Neuronal stem cell (in vitro differentiated cells): ENCODE data around the gene PHRF1.

ENCODE experiments used
- DNase-seq: peaks from one replicate; pipeline ENCODE4 v3.0.0-alpha.2; 2013; ENCODE audit warnings: low spot score
- H2AFZ ChIP-seq: one replicate; pipeline ENCODE4 v1.6.1; 2013; ENCODE audit warnings: mild to moderate bottlenecking, low read length, inconsistent platforms
- H2AK5ac ChIP-seq: 2 replicates; pipeline ENCODE4 v1.6.1; 2013; ENCODE audit warnings: low read depth, mild to moderate bottlenecking, inconsistent platforms, low read length, moderate library complexity, mixed read lengths
- H2BK120ac ChIP-seq: 2 replicates; pipeline ENCODE4 v1.6.1; 2013; ENCODE audit warnings: low read depth, mild to moderate bottlenecking, inconsistent platforms, low read length, moderate library complexity, mixed read lengths
- H2BK12ac ChIP-seq: one replicate; pipeline ENCODE4 v1.6.1; 2013; ENCODE audit warnings: low read length, inconsistent platforms
- H2BK15ac ChIP-seq: 2 replicates; pipeline ENCODE4 v1.6.1; 2013; ENCODE audit warnings: mild to moderate bottlenecking, low read length, inconsistent platforms, mixed read lengths
- H2BK5ac ChIP-seq: one replicate; pipeline ENCODE4 v1.6.1; 2013; ENCODE audit warnings: inconsistent platforms, mild to moderate bottlenecking, low read length, moderate library complexity
- H3K14ac ChIP-seq: one replicate; pipeline ENCODE4 v1.6.1; 2013; ENCODE audit warnings: low read length, inconsistent platforms
- H3K18ac ChIP-seq: 2 replicates; pipeline ENCODE4 v1.6.1; 2013; ENCODE audit warnings: low read length, inconsistent platforms
- H3K23ac ChIP-seq: 2 replicates; pipeline ENCODE4 v1.6.1; 2013; ENCODE audit warnings: low read depth, mild to moderate bottlenecking, mixed read lengths, low read length, inconsistent platforms; ENCODE audit not compliant: poor library complexity
- H3K27ac ChIP-seq: replicated peaks from 3 replicates; pipeline ENCODE4 v1.5.1; 2013; ENCODE audit warnings: low read length, inconsistent platforms
- H3K27me3 ChIP-seq, 3 experiments: 2 replicates each; pipeline ENCODE4 v1.6.1; 2013; ENCODE audit warnings: low read length in 3 of 3, mild to moderate bottlenecking in 2 of 3, inconsistent platforms in 1 of 3, low read depth in 1 of 3, mixed read lengths in 1 of 3, moderate library complexity in 1 of 3; ENCODE audit not compliant: control insufficient read depth in 3 of 3, insufficient read depth in 3 of 3
- H3K36me3 ChIP-seq, 2 donors: replicated peaks in 1 of 2; 2 replicates each; pipeline ENCODE4 v1.6.1; 2013; ENCODE audit warnings: low read length in 2 of 2; ENCODE audit not compliant: control insufficient read depth in 2 of 2, insufficient read depth in 2 of 2
- H3K4ac ChIP-seq: 2 replicates; pipeline ENCODE4 v1.6.1; 2013; ENCODE audit warnings: inconsistent platforms, mild to moderate bottlenecking, low read length, moderate library complexity
- H3K4me1 ChIP-seq, 2 donors: 1 replicate in 1 of 2; 2 replicates in 1 of 2; pipeline ENCODE4 v1.6.1; 2013; ENCODE audit warnings: low read length in 2 of 2, low read depth in 1 of 2; ENCODE audit not compliant: control insufficient read depth in 2 of 2, insufficient read depth in 1 of 2
- H3K4me2 ChIP-seq: one replicate; pipeline ENCODE4 v1.6.1; 2013; ENCODE audit warnings: mild to moderate bottlenecking, low read length, inconsistent platforms; ENCODE audit not compliant: insufficient read depth, poor library complexity, severe bottlenecking
- H3K4me3 ChIP-seq, 2 donors: 2 replicates each; pipeline ENCODE4 v1.5.1; 2013; ENCODE audit warnings: low read length in 2 of 2, mild to moderate bottlenecking in 2 of 2, inconsistent platforms in 1 of 2, moderate library complexity in 1 of 2
- H3K79me1 ChIP-seq: one replicate; pipeline ENCODE4 v1.6.1; 2013; ENCODE audit warnings: low read depth, mild to moderate bottlenecking, inconsistent platforms, low read length, moderate library complexity
- H3K9ac ChIP-seq: one replicate; pipeline ENCODE4 v1.6.1; 2013; ENCODE audit warnings: mild to moderate bottlenecking, low read depth, low read length, inconsistent platforms; ENCODE audit not compliant: poor library complexity
- H3K9me3 ChIP-seq, 2 donors: replicated peaks in 1 of 2; 2 replicates each; pipeline versions ENCODE3 to v1.6.1; 2013; ENCODE audit warnings: low read length in 2 of 2, mild to moderate bottlenecking in 2 of 2, inconsistent platforms in 1 of 2, low read depth in 1 of 2, mixed read lengths in 1 of 2, moderate library complexity in 1 of 2; ENCODE audit not compliant: control insufficient read depth in 2 of 2, insufficient read depth in 1 of 2
- H4K8ac ChIP-seq: one replicate; pipeline ENCODE4 v1.6.1; 2013; ENCODE audit warnings: low read depth, mild to moderate bottlenecking, inconsistent platforms, low read length, moderate library complexity
- H4K91ac ChIP-seq: one replicate; pipeline ENCODE4 v1.6.1; 2013; ENCODE audit warnings: low read length, low read depth, mild to moderate bottlenecking, inconsistent platforms; ENCODE audit not compliant: poor library complexity
- WGBS, 2 donors: extraction: QIAGEN DNeasy Blood & Tissue Kit; methylation state at CpG; one replicate each; pipeline ENCODE4 v1.1.7; 2013; ENCODE audit warnings: missing lambda C conversion rate in 2 of 2, mixed read lengths in 1 of 2; ENCODE audit not compliant: insufficient read length in 2 of 2, insufficient replicate concordance in 1 of 2; ENCODE audit errors: extremely low coverage in 2 of 2; 5-methylcytosine and 5-hydroxymethylcytosine counted together

PHRF1 gene

DNA sequence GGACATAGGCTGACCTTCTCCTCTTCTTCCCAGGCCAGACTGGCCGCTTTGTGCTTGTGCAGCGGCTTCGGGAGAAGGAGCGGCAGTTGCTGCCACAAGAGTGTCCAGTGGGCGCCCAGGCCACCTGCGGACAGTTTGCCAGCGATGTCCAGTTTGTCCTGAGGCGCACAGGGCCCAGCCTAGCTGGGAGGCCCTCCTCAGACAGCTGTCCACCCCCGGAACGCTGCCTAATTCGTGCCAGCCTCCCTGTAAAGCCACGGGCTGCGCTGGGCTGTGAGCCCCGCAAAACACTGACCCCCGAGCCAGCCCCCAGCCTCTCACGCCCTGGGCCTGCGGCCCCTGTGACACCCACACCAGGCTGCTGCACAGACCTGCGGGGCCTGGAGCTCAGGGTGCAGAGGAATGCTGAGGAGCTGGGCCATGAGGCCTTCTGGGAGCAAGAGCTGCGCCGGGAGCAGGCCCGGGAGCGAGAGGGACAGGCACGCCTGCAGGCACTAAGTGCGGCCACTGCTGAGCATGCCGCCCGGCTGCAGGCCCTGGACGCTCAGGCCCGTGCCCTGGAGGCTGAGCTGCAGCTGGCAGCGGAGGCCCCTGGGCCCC is 14.1 kb upstream of the PHRF1 start:
- Histone ChIP-seq H2AK5ac (peak overlapping the region; percentile 68), H2BK15ac (no peak overlapping the region), H3K18ac (no peak overlapping the region), H3K27me3 (peaks cover under 1 to 35% (median 12%) of the 10 kb centered on the region in 3 experiments), H3K9me3 (peaks cover 0 to under 1% of the 10 kb centered on the region in 2 donors), H2BK12ac (peak overlapping the region; percentile 10), H4K8ac (no peak overlapping the region), H2AFZ (no peak overlapping the region), H2BK120ac (no peak overlapping the region), H3K27ac (no peak overlapping the region), H4K91ac (no peak overlapping the region), H2BK5ac (no peak overlapping the region), H3K36me3 (peaks cover 4% of the 10 kb centered on the region in 2 donors), H3K4me2 (no peak overlapping the region), H3K23ac (peak overlapping the region; percentile 43), H3K4me1 (peaks cover 17 to 21% of the 10 kb centered on the region in 2 donors), H3K9ac (peak overlapping the region; percentile 84), H3K4me3 (peak overlapping the region in 1 of 2 donors; percentile 70), H3K79me1 (peaks cover 16% of the 10 kb centered on the region), H3K14ac (no peak overlapping the region), H3K4ac (no peak overlapping the region)
- DNase-seq: no peak
- no CpG with 5 or more reads among the region's 29 CpGs for WGBS, 2 donors

GRCh38 chr11:563066-563811 is 13.0 kb upstream of the PHRF1 start:
- Histone ChIP-seq H2BK12ac (peak overlapping the region; percentile 41), H3K27ac (no peak overlapping the region), H2BK15ac (no peak overlapping the region), H3K4ac (no peak overlapping the region), H3K36me3 (peaks cover 4 to 5% of the 10 kb centered on the region in 2 donors), H3K23ac (peak overlapping the region; percentile 73), H3K4me3 (no peak overlapping the region), H3K27me3 (peaks cover 0 to 24% (median under 1%) of the 10 kb centered on the region in 3 experiments), H3K9me3 (no peaks in the 10 kb centered on the region), H3K9ac (no peak overlapping the region), H4K8ac (peak overlapping the region; percentile 17), H3K4me1 (peaks cover 23 to 28% of the 10 kb centered on the region in 2 donors), H4K91ac (no peak overlapping the region), H2AFZ (no peak overlapping the region), H2BK120ac (no peak overlapping the region), H3K18ac (no peak overlapping the region), H2AK5ac (peak overlapping the region; percentile 21), H3K79me1 (peaks cover 19% of the 10 kb centered on the region), H3K14ac (no peak overlapping the region), H3K4me2 (no peak overlapping the region), H2BK5ac (peak overlapping the region; percentile 66)
- no CpG with 5 or more reads among the region's 18 CpGs for WGBS, 2 donors
- no peak for DNase-seq

DNA sequence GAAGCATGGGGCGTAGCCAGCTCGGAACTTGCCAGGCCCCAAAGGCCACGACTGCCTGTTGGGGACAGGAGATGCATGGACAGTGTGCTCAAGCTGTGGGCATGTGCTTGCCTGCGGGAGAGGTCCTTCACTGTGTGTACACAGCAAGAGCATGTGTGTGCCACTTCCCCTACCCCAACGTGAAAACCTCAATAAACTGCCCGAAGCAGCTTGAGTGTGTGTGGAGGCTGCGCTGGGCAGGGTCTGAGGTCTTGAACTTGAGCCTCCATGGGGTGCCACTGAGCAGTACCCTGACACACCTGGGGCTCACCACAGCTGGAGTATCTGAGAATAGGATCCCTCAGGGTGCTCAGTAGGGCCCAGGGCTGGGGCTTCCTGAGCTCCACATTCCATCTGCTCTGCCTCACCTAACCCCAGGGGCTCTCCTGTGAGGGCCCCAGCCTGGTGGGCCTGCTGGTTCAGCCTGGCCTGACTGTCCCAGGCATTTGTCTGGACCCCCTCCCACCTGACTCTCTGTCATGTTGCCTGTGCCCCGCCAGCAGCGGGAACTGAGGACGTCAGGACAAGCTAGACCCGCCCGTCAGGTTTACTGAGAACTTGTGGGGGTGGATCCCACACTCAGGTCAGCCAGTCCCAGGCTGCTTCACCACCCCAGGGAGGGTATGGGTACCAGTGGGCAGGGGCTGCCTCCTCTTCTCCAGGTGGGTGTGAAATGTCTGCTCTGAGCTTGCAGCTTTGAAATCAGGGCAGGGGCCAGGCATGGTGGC is 12.3 kb upstream of the PHRF1 start:
- DNase-seq: no peak
- H3K79me1 ChIP-seq: peaks cover 18% of the 10 kb centered on the region
- WGBS, 2 donors: no CpG with 5 or more reads among the region's 12 CpGs

More for the DNA sequence above, 12.3 kb upstream of the PHRF1 start:
- Histone ChIP-seq H3K14ac (no peak overlapping the region), H3K27ac (no peak overlapping the region), H3K4me1 (peaks cover 24 to 30% of the 10 kb centered on the region in 2 donors), H3K23ac (peak overlapping the region; percentile 73), H3K9ac (peak overlapping the region; percentile 44), H4K91ac (no peak overlapping the region), H3K4me3 (no peak overlapping the region), H3K27me3 (peaks cover 0 to 16% (median 0%) of the 10 kb centered on the region in 3 experiments), H2BK120ac (no peak overlapping the region), H2BK15ac (no peak overlapping the region), H3K4ac (no peak overlapping the region), H3K9me3 (no peaks in the 10 kb centered on the region), H2BK5ac (peak overlapping the region; percentile 66), H2AK5ac (no peak overlapping the region), H3K4me2 (no peak overlapping the region), H2BK12ac (peak overlapping the region; percentile 41), H2AFZ (no peak overlapping the region), H3K36me3 (peaks cover 4 to 5% of the 10 kb centered on the region in 2 donors), H3K18ac (no peak overlapping the region), H4K8ac (no peak overlapping the region)
